Inflammatory macrophage (primary cell): ENCODE data around the gene DEAF1.

ENCODE experiments used
- DNase-seq, 2 donors: peaks; one replicate each; pipeline ENCODE4 v3.0.0-alpha.2; 2020 to 2022

DEAF1 gene

GRCh38 chr11:621838-622237 is 73.2 kb downstream of the DEAF1 start:
- DNase-seq, result no peak

GRCh38 chr11:620935-621814 is 73.8 kb downstream of the DEAF1 start:
- peak in 1 of 2 donors; percentile 23 for DNase-seq

GRCh38 chr11:620201-620600 is 74.8 kb downstream of the DEAF1 start:
- no peak for DNase-seq

- no peak for DNase-seq
These were observed 75.4 kb downstream of the DEAF1 start for GRCh38 chr11:619628-620050.

GRCh38 chr11:618856-619627 is 76.0 kb downstream of the DEAF1 start:
- no peak for DNase-seq

GRCh38 chr11:617912-618682 is 76.9 kb downstream of the DEAF1 start:
- DNase-seq, result no peak

GRCh38 chr11:617199-617911 is 77.7 kb downstream of the DEAF1 start:
- DNase-seq, result no peak

- no peak for DNase-seq
These were observed 78.5 kb downstream of the DEAF1 start for GRCh38 chr11:616320-617198.

- DNase-seq, result peak; percentile 97 to 98
These were observed 79.3 kb downstream of the DEAF1 start, which contains the start of gene IRF7 for GRCh38 chr11:615504-616319. TSS of gene IRF7 (minus strand) at chr11:615950. CDS start at chr11:615364, 586 bp downstream.

- no peak for DNase-seq
These were observed 80.2 kb downstream of the DEAF1 start for GRCh38 chr11:614623-615503.

- no peak for DNase-seq
These were observed 80.9 kb downstream of the DEAF1 start for GRCh38 chr11:614021-614622.

- peak; percentile 32 to 74 for DNase-seq
These were observed 81.6 kb downstream of the DEAF1 start for GRCh38 chr11:613369-613968.

GRCh38 chr11:612961-613300 is 82.1 kb downstream of the DEAF1 start:
- no peak for DNase-seq

GRCh38 chr11:612201-612960 is 82.6 kb downstream of the DEAF1 start:
- DNase-seq, result peak in 1 of 2 donors; percentile 3

- no peak for DNase-seq
These were observed 83.7 kb downstream of the DEAF1 start for GRCh38 chr11:611001-611996.

- no peak for DNase-seq
These were observed 84.7 kb downstream of the DEAF1 start for GRCh38 chr11:610146-610801.
